ENCODE data around the gene MLXIPL.
A peak's percentile ranks its signal among the peaks of the same experiment; 100 is the strongest.
"Not testable (repeated sequence)": the region's sequence is repeated elsewhere in the genome, so short reads cannot be mapped to it uniquely, and the experiment has no call there.

Gene MLXIPL

DNA sequence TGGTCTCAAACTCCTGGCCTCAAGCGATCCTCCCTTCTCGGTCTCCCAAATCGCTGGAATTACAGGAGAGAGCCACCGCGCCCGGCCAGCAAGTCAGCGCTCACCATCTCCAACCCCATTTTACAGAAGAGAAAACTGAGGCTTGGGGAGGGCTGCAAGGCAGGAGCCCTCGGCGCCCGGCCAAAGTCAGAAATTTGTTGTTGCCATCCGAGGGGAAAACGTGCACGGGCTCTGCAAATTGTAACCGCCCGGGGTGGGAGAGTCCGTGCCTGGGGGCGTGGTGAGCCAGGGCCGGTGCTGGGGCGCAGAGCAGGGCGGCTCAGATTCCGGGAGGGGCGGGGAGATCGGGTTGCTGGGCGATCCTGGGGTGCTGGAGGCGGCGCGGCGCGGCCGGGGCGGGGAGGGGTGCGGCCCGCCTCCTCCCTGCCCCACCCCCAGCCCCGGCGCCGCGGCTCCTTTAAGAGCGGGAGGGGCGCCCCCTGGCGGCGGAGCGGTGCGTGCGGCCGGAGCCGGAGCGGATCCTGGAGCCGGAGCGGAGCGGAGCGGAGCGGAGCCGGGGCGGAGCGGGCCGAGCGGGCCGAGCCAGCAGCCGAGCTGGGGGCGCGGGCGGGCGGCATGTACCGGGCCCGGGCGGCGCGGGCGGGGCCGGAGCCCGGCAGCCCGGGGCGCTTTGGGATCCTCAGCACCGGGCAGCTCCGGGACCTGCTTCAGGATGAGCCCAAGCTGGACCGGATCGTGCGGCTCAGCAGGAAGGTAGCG lies 43.2 kb upstream of the MLXIPL start, which contains the start of gene VPS37D:
Gene VPS37D, plus strand, starts transcription at position 488 of the 759 bp plus-strand sequence. Its CDS starts 128 bp downstream, at position 616.
- Histone ChIP-seq H3K4me1 (peaks cover 20% of the 10 kb centered on the region), H3K9me3 (peaks cover 11% of the 10 kb centered on the region), H3K27me3 (0 out of 2 replicates have a peak, but pooled peaks cover 8% of the 10 kb centered on the region), H3K4me2 (peak within 1 kb of the TSS; percentile 96), H3K9ac (peak within 1 kb of the TSS; percentile 90), H3K27ac (peak within 1 kb of the TSS; percentile 87), H3K4me3 (peak within 1 kb of the TSS; percentile 91), H3K36me3 (peaks cover 10% of the 10 kb centered on the region), H4K20me1 (peaks cover 20% of the 10 kb centered on the region)
- no peak for TF ChIP-seq Cebpa-rat (IDR thresholded peaks at IDR 0.05)

DNA sequence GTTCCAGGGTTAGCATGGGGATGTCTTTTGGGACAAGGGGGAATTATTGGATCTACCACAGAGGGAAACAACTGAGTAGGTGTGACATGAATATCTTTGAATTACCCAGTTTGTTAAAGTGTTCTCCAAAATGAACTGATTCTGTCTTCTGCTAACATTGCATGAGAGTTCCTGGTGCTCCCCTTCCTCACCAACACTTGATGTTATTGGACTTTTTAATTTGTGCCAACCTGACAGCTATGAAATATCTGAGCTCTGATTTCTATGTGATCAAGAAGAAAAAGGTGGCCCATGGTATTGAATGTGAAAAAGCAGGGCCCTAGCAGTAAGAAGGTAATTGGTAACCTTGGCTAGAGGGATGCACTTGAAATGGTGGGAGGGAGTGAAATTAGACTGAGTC lies 38.7 kb upstream of the MLXIPL start:
- H3K4me2 ChIP-seq = no peak overlapping the region
- H3K36me3 ChIP-seq = no peaks in the 10 kb centered on the region
- H3K4me3 ChIP-seq = no peak overlapping the region
- H4K20me1 ChIP-seq = no peaks in the 10 kb centered on the region
- no peak overlapping the region for H3K27ac ChIP-seq
- 0 out of 2 replicates have a peak, but pooled peaks cover 8% of the 10 kb centered on the region for H3K27me3 ChIP-seq
- no peaks in the 10 kb centered on the region for H3K4me1 ChIP-seq
- H3K9me3 ChIP-seq = peaks cover 15% of the 10 kb centered on the region
- TF ChIP-seq Cebpa-rat (IDR thresholded peaks at IDR 0.05) = no peak
- H3K9ac ChIP-seq = no peak overlapping the region

DNA sequence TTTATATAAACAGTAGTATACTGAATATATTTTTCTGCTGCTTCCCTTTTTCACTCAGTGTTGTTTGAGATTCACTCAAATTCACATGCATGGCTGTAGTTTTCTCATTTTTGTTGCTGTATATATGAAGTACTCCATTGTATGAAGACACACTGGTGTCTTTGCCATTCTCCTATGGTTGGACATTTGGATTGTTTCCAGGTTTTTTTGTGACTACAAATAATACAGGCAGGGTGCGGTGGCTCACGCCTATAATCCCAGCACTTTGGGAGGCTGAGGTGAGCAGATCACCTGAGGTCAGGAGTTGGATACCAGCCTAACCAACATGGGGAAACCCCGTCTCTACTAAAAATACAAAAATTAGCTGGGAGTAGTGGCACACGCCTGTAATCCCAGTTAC lies 36.3 kb upstream of the MLXIPL start:
- H3K27ac ChIP-seq, H3K4me3 ChIP-seq, H4K20me1 ChIP-seq, H3K9ac ChIP-seq, H3K36me3 ChIP-seq, H3K4me2 ChIP-seq, H3K27me3 ChIP-seq, H3K4me1 ChIP-seq: not testable (repeated sequence)
- peaks cover 15% of the 10 kb centered on the region for H3K9me3 ChIP-seq

DNA sequence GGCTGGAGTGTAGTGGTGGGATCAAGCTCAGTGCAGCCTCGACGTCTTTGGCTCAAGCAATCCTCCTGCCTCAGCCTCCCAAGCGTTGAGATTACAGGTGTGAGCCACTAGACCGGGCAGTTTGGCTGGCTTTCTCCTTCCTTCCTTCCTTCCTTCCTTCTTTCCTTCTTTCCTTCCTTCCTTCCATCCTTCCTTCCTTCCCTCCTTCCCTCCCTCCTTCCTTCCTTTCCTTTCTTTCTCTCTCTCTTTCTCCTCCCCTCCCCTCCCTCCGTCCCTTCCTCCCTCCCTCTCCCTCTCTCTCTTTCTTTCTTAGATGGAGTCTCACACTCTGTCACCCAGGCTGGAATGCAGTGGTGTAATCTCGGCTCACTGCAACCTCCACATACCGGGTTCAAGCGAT lies 35.7 kb upstream of the MLXIPL start:
- Histone ChIP-seq H3K4me3 (no peak overlapping the region), H3K9ac (no peak overlapping the region), H3K9me3 (peaks cover 20% of the 10 kb centered on the region), H3K27ac (no peak overlapping the region), H3K27me3 (no peaks in the 10 kb centered on the region), H3K4me2 (no peak overlapping the region), H3K4me1 (no peaks in the 10 kb centered on the region), H3K36me3 (no peaks in the 10 kb centered on the region), H4K20me1 (no peaks in the 10 kb centered on the region)
- TF ChIP-seq Cebpa-rat (IDR thresholded peaks at IDR 0.05) = no peak

DNA sequence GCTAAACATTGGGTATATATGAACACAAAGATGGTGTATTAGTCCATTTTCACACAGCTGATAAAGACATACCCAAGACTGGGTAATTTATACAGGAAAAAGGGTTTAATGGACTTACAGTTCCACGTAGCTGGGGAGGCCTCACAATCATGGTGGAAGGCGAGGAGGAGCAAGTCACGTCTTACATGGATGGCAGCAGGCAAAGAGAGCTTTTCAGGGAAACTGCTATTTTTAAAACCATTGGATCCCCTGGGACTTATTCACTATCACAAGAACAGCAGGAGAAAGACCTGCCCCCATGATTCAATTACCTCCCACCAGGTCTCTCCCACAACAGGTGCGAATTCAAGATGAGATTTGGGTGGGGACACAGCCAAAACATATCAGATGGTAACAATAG lies 31.0 kb upstream of the MLXIPL start:
- not testable (repeated sequence) for H3K27me3 ChIP-seq, H4K20me1 ChIP-seq, H3K36me3 ChIP-seq, H3K9me3 ChIP-seq, H3K27ac ChIP-seq, H3K4me2 ChIP-seq, H3K4me3 ChIP-seq, H3K9ac ChIP-seq, H3K4me1 ChIP-seq

DNA sequence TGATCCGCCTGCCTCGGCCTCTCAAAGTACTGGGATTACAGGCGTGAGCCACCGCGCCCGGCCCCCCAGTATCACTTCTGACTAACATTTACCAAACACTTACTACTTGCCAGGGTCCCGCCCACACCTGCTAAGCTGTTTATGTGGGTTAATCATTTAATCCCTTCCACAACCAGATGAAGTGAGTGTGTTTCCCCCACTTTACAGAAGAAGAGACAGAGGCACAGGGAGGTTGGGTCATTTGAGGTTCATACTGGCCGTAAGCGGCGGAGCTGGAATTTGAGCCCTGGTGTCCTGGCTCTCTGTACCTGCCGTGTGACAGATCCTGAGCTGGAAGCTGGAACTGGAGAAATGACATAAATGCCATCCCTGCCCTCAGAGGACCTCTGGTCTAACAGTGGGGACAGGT lies 28.2 kb upstream of the MLXIPL start:
- Histone ChIP-seq H3K36me3 (no peaks in the 10 kb centered on the region), H3K4me1 (0 out of 2 replicates have a peak, but pooled peaks cover 6% of the 10 kb centered on the region), H3K9me3 (0 out of 2 replicates have a peak, but pooled peaks cover 5% of the 10 kb centered on the region), H3K27me3 (peaks cover 33% of the 10 kb centered on the region), H3K27ac (no peak overlapping the region), H3K9ac (no peak overlapping the region), H4K20me1 (peaks cover 6% of the 10 kb centered on the region; the same call in 1 of the 2 replicates), H3K4me2 (no peak overlapping the region), H3K4me3 (no peak overlapping the region)
- no peak for TF ChIP-seq Cebpa-rat (IDR thresholded peaks at IDR 0.05)

DNA sequence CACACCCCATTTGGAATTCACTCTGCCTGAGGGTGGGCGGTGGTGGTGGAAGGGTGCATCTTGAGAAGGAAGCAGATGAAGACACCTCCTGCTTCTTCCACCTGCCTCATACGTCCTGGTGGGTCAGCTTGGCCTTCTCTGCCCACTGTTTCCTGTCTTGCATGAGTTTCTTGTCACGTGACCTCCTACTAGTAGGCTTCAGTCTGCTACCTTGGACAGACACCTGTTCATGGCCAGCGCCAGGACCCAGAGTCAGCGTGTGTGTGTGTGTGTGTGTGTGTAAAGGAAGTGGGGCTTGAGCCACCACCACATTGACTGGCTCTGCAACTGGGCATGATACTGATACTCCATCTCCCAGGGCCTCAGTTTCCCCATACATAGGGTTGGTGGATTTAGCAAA lies 26.2 kb upstream of the MLXIPL start:
- TF ChIP-seq Cebpa-rat (IDR thresholded peaks at IDR 0.05) = no peak
- Histone ChIP-seq H3K27me3 (peaks cover 54% of the 10 kb centered on the region), H3K9me3 (0 out of 2 replicates have a peak, but pooled peaks cover 4% of the 10 kb centered on the region), H3K36me3 (no peaks in the 10 kb centered on the region), H3K9ac (no peak overlapping the region), H3K4me1 (0 out of 2 replicates have a peak, but pooled peaks cover 6% of the 10 kb centered on the region), H3K4me2 (no peak overlapping the region), H3K27ac (no peak overlapping the region), H4K20me1 (peaks cover 15% of the 10 kb centered on the region), H3K4me3 (no peak overlapping the region)

DNA sequence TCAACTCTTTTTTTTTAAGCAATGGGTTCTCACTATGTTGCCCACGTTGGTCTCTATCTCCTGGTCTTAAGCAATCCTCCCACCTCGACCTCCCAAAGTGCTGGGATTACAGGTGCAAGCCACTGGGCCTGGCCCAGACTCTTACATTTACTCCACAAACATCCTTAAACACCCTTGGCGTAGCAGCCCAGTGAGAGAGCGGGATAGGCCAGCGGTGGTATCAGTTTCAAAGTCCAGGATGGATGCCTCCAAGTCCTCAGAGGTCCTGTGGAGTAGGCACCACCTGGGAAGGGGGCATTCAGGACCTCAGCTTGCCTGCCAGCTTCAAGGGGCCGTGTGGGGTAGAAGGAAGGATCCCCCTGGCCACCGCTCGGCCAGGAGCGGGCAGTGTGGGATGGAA lies 25.3 kb upstream of the MLXIPL start:
- H3K27me3 ChIP-seq = peaks cover 55% of the 10 kb centered on the region
- no peaks in the 10 kb centered on the region for H3K9me3 ChIP-seq
- H3K27ac ChIP-seq = no peak overlapping the region
- H3K4me3 ChIP-seq = no peak overlapping the region
- 0 out of 2 replicates have a peak, but pooled peaks cover 6% of the 10 kb centered on the region for H3K4me1 ChIP-seq
- H4K20me1 ChIP-seq = peaks cover 15% of the 10 kb centered on the region
- no peak overlapping the region for H3K9ac ChIP-seq
- no peak overlapping the region for H3K4me2 ChIP-seq
- no peaks in the 10 kb centered on the region for H3K36me3 ChIP-seq
- no peak for TF ChIP-seq Cebpa-rat (IDR thresholded peaks at IDR 0.05)

DNA sequence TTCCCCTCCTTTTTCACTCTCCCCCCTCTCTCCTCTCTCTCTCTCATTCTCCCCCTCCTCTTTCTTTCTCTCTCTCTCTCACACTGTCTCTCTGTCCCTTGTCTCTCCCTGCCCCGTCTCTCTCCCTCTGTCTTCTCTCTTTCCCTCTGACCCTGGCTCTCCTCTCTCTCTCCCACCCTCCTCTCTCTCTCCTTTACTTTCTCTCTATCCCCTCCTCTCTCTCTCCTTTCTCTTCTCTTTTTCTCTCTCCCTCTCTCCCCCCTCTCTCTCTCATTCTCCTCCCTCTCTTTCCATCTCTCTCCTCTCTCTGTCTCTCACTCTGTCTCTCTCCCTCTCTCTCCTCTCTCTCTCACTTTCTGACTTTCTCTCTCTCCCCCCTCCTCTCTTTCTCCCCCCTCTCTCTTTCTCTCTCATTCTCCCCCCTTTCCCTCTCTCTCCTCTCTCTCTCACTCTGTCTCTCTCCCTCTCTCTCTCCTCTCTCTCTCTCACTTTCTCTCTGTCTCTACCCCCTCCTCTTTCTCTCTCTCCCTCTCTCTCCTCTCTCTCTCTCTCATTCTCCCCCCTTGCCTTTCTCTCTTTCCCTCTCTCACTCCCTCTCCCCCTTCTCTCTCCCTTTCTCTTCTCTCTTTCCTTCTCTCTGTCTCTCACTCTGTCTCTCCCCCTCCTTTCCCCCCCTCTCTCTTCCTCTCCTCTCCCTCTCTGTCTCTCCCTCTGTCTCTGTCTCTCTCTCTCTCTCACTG lies 24.4 kb upstream of the MLXIPL start:
- TF ChIP-seq Cebpa-rat (IDR thresholded peaks at IDR 0.05) = no peak
- no peaks in the 10 kb centered on the region for H3K9me3 ChIP-seq
- peaks cover 15% of the 10 kb centered on the region for H4K20me1 ChIP-seq
- 0 out of 2 replicates have a peak, but pooled peaks cover 6% of the 10 kb centered on the region for H3K4me1 ChIP-seq
- H3K27me3 ChIP-seq = peaks cover 55% of the 10 kb centered on the region
- H3K4me3 ChIP-seq = no peak overlapping the region
- H3K9ac ChIP-seq = no peak overlapping the region
- no peaks in the 10 kb centered on the region for H3K36me3 ChIP-seq
- H3K4me2 ChIP-seq = peak overlapping the region; percentile 84; the same call in 1 of the 2 replicates
- no peak overlapping the region for H3K27ac ChIP-seq

Data from BLaER1 (cell line).